ENCODE measurements around the gene CD48. TPM values are rescaled to one million over a fixed set of nuclear protein-coding genes. Genes with fewer than 3 reads are reported as not detected.

The CD48 gene
- total RNA-seq, 1 experiment from 2014 or later = 0.20 TPM

DNA sequence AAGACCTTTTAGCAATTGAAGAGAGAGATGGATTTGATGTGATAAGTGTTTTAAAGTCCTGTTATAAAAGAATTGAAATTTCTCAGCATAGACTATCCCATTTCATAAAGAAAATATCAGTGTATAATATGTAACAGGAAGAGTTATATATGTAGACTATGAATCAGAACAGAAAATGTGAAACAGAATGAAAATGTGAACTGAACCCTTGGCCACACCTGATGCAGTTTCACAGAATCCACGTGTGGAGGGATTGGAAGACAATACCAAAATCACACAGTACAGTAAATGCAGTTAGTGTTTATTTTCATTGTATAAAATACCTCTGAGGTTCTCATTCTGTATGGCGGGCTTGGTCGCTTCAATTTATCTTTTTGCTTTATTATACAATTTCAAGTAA is 54.9 kb downstream of the CD48 start (continued):
- TF ChIP-seq REST (IDR thresholded peaks at IDR 0.05; ENCODE audit: low read depth) = no peak

DNA sequence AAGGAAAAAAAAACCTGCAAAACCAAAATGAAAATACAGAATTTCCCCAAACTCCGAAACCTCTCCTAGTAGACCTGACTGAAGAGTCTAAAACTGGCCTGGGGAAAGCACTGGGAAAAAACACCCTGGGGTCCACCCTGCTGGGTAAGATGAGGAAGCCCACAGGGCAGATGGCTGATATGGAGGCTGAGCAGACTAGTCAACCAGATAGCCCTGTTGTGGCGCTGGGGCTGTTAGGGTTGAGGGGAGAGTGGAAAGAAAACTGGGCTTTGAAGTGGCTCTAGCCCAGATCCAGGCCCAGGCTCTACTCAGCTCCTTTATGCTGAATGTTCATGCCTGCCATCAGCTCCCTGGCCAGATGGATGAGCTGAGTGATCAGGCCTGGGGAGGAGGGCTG is 58.0 kb downstream of the CD48 start:
- BruUV-seq (replicated peaks) = no TSS peak
- Histone ChIP-seq H4K20me1 (ENCODE audit: insufficient read depth) (no peaks in the 10 kb centered on the region), H3K79me2 (ENCODE audit: insufficient read depth, low read length) (no peaks in the 10 kb centered on the region), H3K27ac (ENCODE audit: low read depth, low read length) (no peak overlapping the region), H3K9me3 (ENCODE audit: control insufficient read depth in 1 of 2, insufficient read depth in 1 of 2, low read depth in 1 of 2, low read length in 2 of 2) (no peaks in the 10 kb centered on the region), H3K9me2 (ENCODE audit: insufficient read depth) (no peaks in the 10 kb centered on the region), H3K9ac (ENCODE audit: low read length) (no peak overlapping the region), H3K4me3 (replicated peaks in 1 of 2; ENCODE audit: low read depth in 1 of 2, low read length in 2 of 2) (no peak overlapping the region), H3K4me1 (ENCODE audit: control insufficient read depth in 1 of 2, insufficient read depth in 2 of 2, low read length in 2 of 2) (no peaks in the 10 kb centered on the region), H3K4me2 (ENCODE audit: low read length) (no peak overlapping the region), H3K27me3 (ENCODE audit: insufficient read depth, low read length) (no peaks in the 10 kb centered on the region), H3K36me3 (ENCODE audit: control insufficient read depth in 1 of 2, insufficient read depth in 2 of 2, low read length in 2 of 2) (no peaks in the 10 kb centered on the region), H2AFZ (ENCODE audit: low read depth, low read length, poor library complexity, severe bottlenecking) (no peak overlapping the region)
- ATAC-seq (no peak), DNase-seq (ENCODE audit: low read depth, low spot score) (no peak)
- POLR2A ChIA-PET = no interaction called here
- CTCF ChIA-PET = no interaction called here
- intact Hi-C loops (cut with micrococcal nuclease) = no loop called here
- RAD21 ChIA-PET (ENCODE audit: low non-redundant PET in 1 of 2, low total read pairs in 2 of 2, uncharacterized antibody in 2 of 2, unreplicated experiment in 2 of 2) = no interaction called here
- no peak for TF ChIP-seq CTCF (IDR thresholded peaks at IDR 0.05 in 2 of 3, conservative IDR thresholded peaks at IDR 0.05 in 1 of 3; ENCODE audit: borderline replicate concordance in 1 of 3, insufficient read depth in 1 of 3, low read depth in 2 of 3, low read length in 2 of 3)
- TF ChIP-seq ELF1 (IDR thresholded peaks at IDR 0.05; ENCODE audit: borderline replicate concordance, low read depth) = no peak
- no peak for TF ChIP-seq ZNF274 (IDR thresholded peaks at IDR 0.05; ENCODE audit: low read depth, low read length)
- no peak for TF ChIP-seq TCF7L2 (IDR thresholded peaks at IDR 0.05; ENCODE audit: borderline replicate concordance, extremely low read depth, insufficient read depth, insufficient read length)
- TF ChIP-seq, protein P1, sequence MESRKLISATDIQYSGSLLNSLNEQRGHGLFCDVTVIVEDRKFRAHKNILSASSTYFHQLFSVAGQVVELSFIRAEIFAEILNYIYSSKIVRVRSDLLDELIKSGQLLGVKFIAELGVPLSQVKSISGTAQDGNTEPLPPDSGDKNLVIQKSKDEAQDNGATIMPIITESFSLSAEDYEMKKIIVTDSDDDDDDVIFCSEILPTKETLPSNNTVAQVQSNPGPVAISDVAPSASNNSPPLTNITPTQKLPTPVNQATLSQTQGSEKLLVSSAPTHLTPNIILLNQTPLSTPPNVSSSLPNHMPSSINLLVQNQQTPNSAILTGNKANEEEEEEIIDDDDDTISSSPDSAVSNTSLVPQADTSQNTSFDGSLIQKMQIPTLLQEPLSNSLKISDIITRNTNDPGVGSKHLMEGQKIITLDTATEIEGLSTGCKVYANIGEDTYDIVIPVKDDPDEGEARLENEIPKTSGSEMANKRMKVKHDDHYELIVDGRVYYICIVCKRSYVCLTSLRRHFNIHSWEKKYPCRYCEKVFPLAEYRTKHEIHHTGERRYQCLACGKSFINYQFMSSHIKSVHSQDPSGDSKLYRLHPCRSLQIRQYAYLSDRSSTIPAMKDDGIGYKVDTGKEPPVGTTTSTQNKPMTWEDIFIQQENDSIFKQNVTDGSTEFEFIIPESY (IDR thresholded peaks at IDR 0.05; ENCODE audit: extremely low read depth, insufficient replicate concordance, low read length) = no peak
- TF ChIP-seq CEBPB (IDR thresholded peaks at IDR 0.05; ENCODE audit: low read depth) = no peak
- TF ChIP-seq MAX (IDR thresholded peaks at IDR 0.05) = no peak
- no peak for TF ChIP-seq JUND (IDR thresholded peaks at IDR 0.05)
- no peak for TF ChIP-seq EZH2 (IDR thresholded peaks at IDR 0.05)
- TF ChIP-seq REST (IDR thresholded peaks at IDR 0.05; ENCODE audit: low read depth) = no peak
- no peak for TF ChIP-seq EGR1 (IDR thresholded peaks at IDR 0.05; ENCODE audit: low read depth)
- no peak for TF ChIP-seq RAD21 (IDR thresholded peaks at IDR 0.05; ENCODE audit: low read depth)
- TF ChIP-seq ZFX (IDR thresholded peaks at IDR 0.05) = no peak
- TF ChIP-seq POLR2AphosphoS5 (IDR thresholded peaks at IDR 0.05; ENCODE audit: low read depth, low read length) = no peak
